ENCODE measurements around the gene MYCT1.
"Not testable (repeated sequence)": the region's sequence is repeated elsewhere in the genome, so short reads cannot be mapped to it uniquely, and the experiment has no call there.

MYCT1 gene

GRCh38 chr6:152685819-152686218 is 11.9 kb upstream of the MYCT1 start:
- 0 out of 22 replicates have a peak overlapping the region, but pooled peaks of 1 of the 11 experiments have one; percentile 9 for H3K27ac ChIP-seq
- no peaks in the 10 kb centered on the region for H4K20me1 ChIP-seq
- H3K36me3 ChIP-seq: no peaks in the 10 kb centered on the region
- TF ChIP-seq Cebpa-rat (IDR thresholded peaks at IDR 0.05): no peak
- no peak overlapping the region for H3K4me2 ChIP-seq
- no peaks in the 10 kb centered on the region for H3K27me3 ChIP-seq
- H3K9ac ChIP-seq: no peak overlapping the region
- H3K9me3 ChIP-seq (replicated peaks in 1 of 11): peaks cover 0 to 8% (median 0%) of the 10 kb centered on the region in 11 experiments; a peak in 4 of 22 replicates
- peaks cover 0 to 9% (median 4%) of the 10 kb centered on the region in 10 experiments; a peak in 6 of 20 replicates for H3K4me1 ChIP-seq
- no peak overlapping the region for H3K4me3 ChIP-seq

GRCh38 chr6:152695372-152696045 is 2.2 kb upstream of the MYCT1 start:
- no peak overlapping the region for H3K9ac ChIP-seq
- H3K27ac ChIP-seq: no peak overlapping the region
- no peak for TF ChIP-seq Cebpa-rat (IDR thresholded peaks at IDR 0.05)
- no peaks in the 10 kb centered on the region for H3K27me3 ChIP-seq
- H4K20me1 ChIP-seq: no peaks in the 10 kb centered on the region
- H3K4me3 ChIP-seq: no peak overlapping the region
- no peaks in the 10 kb centered on the region for H3K9me3 ChIP-seq (replicated peaks in 1 of 11)
- no peaks in the 10 kb centered on the region for H3K4me1 ChIP-seq
- H3K4me2 ChIP-seq: no peak overlapping the region
- no peaks in the 10 kb centered on the region for H3K36me3 ChIP-seq

- H3K27ac ChIP-seq: no peak overlapping the region
Observed at GRCh38 chr6:152696522-152696921, 1.2 kb upstream of the MYCT1 start.

GRCh38 chr6:152698692-152699091 is 995 bp downstream of the MYCT1 start:
- Histone ChIP-seq H4K20me1 (no peaks in the 10 kb centered on the region), H3K4me2 (no peak overlapping the region), H3K27me3 (no peaks in the 10 kb centered on the region), H3K9me3 (replicated peaks in 1 of 11) (no peaks in the 10 kb centered on the region), H3K9ac (no peak overlapping the region), H3K27ac (no peak overlapping the region), H3K4me1 (no peaks in the 10 kb centered on the region), H3K36me3 (no peaks in the 10 kb centered on the region), H3K4me3 (no peak overlapping the region)
- TF ChIP-seq Cebpa-rat (IDR thresholded peaks at IDR 0.05): no peak

More at GRCh38 chr6:152696522-152696921, 1.2 kb upstream of the MYCT1 start:
- no peak overlapping the region for H3K9ac ChIP-seq
- no peaks in the 10 kb centered on the region for H3K36me3 ChIP-seq
- H3K27me3 ChIP-seq: no peaks in the 10 kb centered on the region
- TF ChIP-seq Cebpa-rat (IDR thresholded peaks at IDR 0.05): no peak
- no peak overlapping the region for H3K4me2 ChIP-seq
- no peaks in the 10 kb centered on the region for H3K4me1 ChIP-seq
- no peaks in the 10 kb centered on the region for H3K9me3 ChIP-seq (replicated peaks in 1 of 11)
- no peak overlapping the region for H3K4me3 ChIP-seq
- no peaks in the 10 kb centered on the region for H4K20me1 ChIP-seq

- no peaks in the 10 kb centered on the region for H3K9me3 ChIP-seq (replicated peaks in 1 of 11)
- no peaks in the 10 kb centered on the region for H3K36me3 ChIP-seq
- no peak overlapping the region for H3K27ac ChIP-seq
- no peak for TF ChIP-seq Cebpa-rat (IDR thresholded peaks at IDR 0.05)
- H3K4me1 ChIP-seq: no peaks in the 10 kb centered on the region
- no peak overlapping the region for H3K9ac ChIP-seq
- no peak overlapping the region for H3K4me3 ChIP-seq
- H3K27me3 ChIP-seq: no peaks in the 10 kb centered on the region
- H4K20me1 ChIP-seq: no peaks in the 10 kb centered on the region
- H3K4me2 ChIP-seq: no peak overlapping the region
Observed at GRCh38 chr6:152700427-152700826, 2.7 kb downstream of the MYCT1 start.

GRCh38 chr6:152701081-152701862 is 3.6 kb downstream of the MYCT1 start:
- Histone ChIP-seq H3K27ac (no peak overlapping the region), H3K27me3 (no peaks in the 10 kb centered on the region), H3K4me1 (no peaks in the 10 kb centered on the region), H3K9ac (no peak overlapping the region), H3K9me3 (replicated peaks in 1 of 11) (no peaks in the 10 kb centered on the region), H3K4me2 (no peak overlapping the region), H3K4me3 (no peak overlapping the region), H3K36me3 (no peaks in the 10 kb centered on the region), H4K20me1 (no peaks in the 10 kb centered on the region)
- no peak for TF ChIP-seq Cebpa-rat (IDR thresholded peaks at IDR 0.05)

GRCh38 chr6:152701863-152702401 is 4.2 kb downstream of the MYCT1 start:
- H4K20me1 ChIP-seq: no peaks in the 10 kb centered on the region
- TF ChIP-seq Cebpa-rat (IDR thresholded peaks at IDR 0.05): no peak
- no peaks in the 10 kb centered on the region for H3K36me3 ChIP-seq
- H3K9ac ChIP-seq: no peak overlapping the region
- no peaks in the 10 kb centered on the region for H3K4me1 ChIP-seq
- H3K27ac ChIP-seq: no peak overlapping the region
- no peaks in the 10 kb centered on the region for H3K27me3 ChIP-seq
- no peak overlapping the region for H3K4me3 ChIP-seq
- no peak overlapping the region for H3K4me2 ChIP-seq
- H3K9me3 ChIP-seq (replicated peaks in 1 of 11): no peaks in the 10 kb centered on the region

- H3K4me2 ChIP-seq, H4K20me1 ChIP-seq, H3K4me1 ChIP-seq, H3K36me3 ChIP-seq, H3K4me3 ChIP-seq, H3K27me3 ChIP-seq, H3K27ac ChIP-seq, H3K9ac ChIP-seq: not testable (repeated sequence)
- peaks cover 0 to 10% (median 3%) of the 10 kb centered on the region in 11 experiments; a peak in 7 of 22 replicates for H3K9me3 ChIP-seq (replicated peaks in 1 of 11)
Observed at GRCh38 chr6:152703750-152704149, 6.1 kb downstream of the MYCT1 start.

GRCh38 chr6:152705327-152705726 is 7.6 kb downstream of the MYCT1 start:
- no peak overlapping the region for H3K4me2 ChIP-seq
- no peaks in the 10 kb centered on the region for H3K27me3 ChIP-seq
- no peaks in the 10 kb centered on the region for H3K36me3 ChIP-seq
- no peak overlapping the region for H3K9ac ChIP-seq
- H3K4me3 ChIP-seq: no peak overlapping the region
- no peaks in the 10 kb centered on the region for H3K4me1 ChIP-seq
- H4K20me1 ChIP-seq: no peaks in the 10 kb centered on the region
- H3K27ac ChIP-seq: no peak overlapping the region
- TF ChIP-seq Cebpa-rat (IDR thresholded peaks at IDR 0.05): no peak
- H3K9me3 ChIP-seq (replicated peaks in 1 of 11): peaks cover 0 to 10% (median 3%) of the 10 kb centered on the region in 11 experiments; a peak in 7 of 22 replicates

Data from BLaER1 treated with 17β-estradiol and CSF1 and Interleukin-3, amounts not matched to agents 10 nM and 100 nM (cell line).